Mucosa of descending colon (tissue), 3 donors: ENCODE measurements around the gene ADAM15. TPM values are rescaled to one million over a fixed set of nuclear protein-coding genes. Genes with fewer than 3 reads are reported as not detected.

Experiments
- ATAC-seq: fragments of 200-7000 bp; cut with Tn5 transposase; one replicate; pipeline ENCODE4 v1.9.1; 2020; ENCODE audit warnings: mild to moderate bottlenecking, moderate library complexity
- DNase-seq, 3 donors: peaks; one replicate each; pipeline ENCODE4 v3.0.0-alpha.2; 2020
- H3K36me3 ChIP-seq: fragments of 200-600 bp; one replicate; pipeline ENCODE4 v1.8.0; 2021; ENCODE audit warnings: low read depth, mild to moderate bottlenecking
- H3K4me1 ChIP-seq: fragments of 200-600 bp; one replicate; pipeline ENCODE4 v1.8.0; 2021; ENCODE audit warnings: low read depth, mild to moderate bottlenecking
- H3K4me3 ChIP-seq: fragments of 200-600 bp; one replicate; pipeline ENCODE4 v1.8.0; 2021; ENCODE audit warnings: mild to moderate bottlenecking
- H3K9me3 ChIP-seq: fragments of 200-600 bp; one replicate; pipeline ENCODE4 v1.8.0; 2021; ENCODE audit warnings: mild to moderate bottlenecking
- intact Hi-C, 2 donors: fragments of 100-400 bp; cut with DNase I in 1 of 2; cut with micrococcal nuclease in 1 of 2; formaldehyde crosslinking; loops; one replicate each; pipeline versions ENCODE4 v1.11.0 to v1.11.1; 2022; cut with DNase I, micrococcal nuclease
- long read RNA-seq, 2 donors: library from polyadenylated mRNA; unstranded; transcript quantifications; one replicate each; pipeline ENCODE4 v2.0.0, GENCODE V29; 2019 to 2021
- total RNA-seq, 3 donors: library from RNA; stranded (reverse); fragmentation: NEBNext Ultra II Directional in 2 of 3; extraction: Animal tissue kit (Norgen Biotek cat#: 25700) in 2 of 3; gene quantifications; one replicate each; pipeline versions ENCODE4 v1.2.1 to v1.2.4, GENCODE V29; 2021 to 2023
- TF ChIP-seq, protein P1 (sequence below): fragments of 200-600 bp; IDR thresholded peaks from one replicate; pipeline ENCODE4 v1.8.0; 2022; ENCODE audit warnings: antibody characterized with exemption, mild to moderate bottlenecking
- donor health status: DM: no; HTN: no; CAD: no; lungs with moderate emphysema.
- donor health status: DM: no; HTN: no; CAD: no.
- donor health status: DM: no; HTN: yes; CAD: no.

Gene ADAM15, protein sequence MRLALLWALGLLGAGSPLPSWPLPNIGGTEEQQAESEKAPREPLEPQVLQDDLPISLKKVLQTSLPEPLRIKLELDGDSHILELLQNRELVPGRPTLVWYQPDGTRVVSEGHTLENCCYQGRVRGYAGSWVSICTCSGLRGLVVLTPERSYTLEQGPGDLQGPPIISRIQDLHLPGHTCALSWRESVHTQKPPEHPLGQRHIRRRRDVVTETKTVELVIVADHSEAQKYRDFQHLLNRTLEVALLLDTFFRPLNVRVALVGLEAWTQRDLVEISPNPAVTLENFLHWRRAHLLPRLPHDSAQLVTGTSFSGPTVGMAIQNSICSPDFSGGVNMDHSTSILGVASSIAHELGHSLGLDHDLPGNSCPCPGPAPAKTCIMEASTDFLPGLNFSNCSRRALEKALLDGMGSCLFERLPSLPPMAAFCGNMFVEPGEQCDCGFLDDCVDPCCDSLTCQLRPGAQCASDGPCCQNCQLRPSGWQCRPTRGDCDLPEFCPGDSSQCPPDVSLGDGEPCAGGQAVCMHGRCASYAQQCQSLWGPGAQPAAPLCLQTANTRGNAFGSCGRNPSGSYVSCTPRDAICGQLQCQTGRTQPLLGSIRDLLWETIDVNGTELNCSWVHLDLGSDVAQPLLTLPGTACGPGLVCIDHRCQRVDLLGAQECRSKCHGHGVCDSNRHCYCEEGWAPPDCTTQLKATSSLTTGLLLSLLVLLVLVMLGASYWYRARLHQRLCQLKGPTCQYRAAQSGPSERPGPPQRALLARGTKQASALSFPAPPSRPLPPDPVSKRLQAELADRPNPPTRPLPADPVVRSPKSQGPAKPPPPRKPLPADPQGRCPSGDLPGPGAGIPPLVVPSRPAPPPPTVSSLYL
- total RNA-seq, result 100 to 1,000 TPM in 1 of 3 donors, 10 to 100 TPM in 2; 71.8 to 148 (median 79.7) TPM
- long read RNA-seq, donor 1, transcript ADAM15-209 (23 exons, 2,946 nt), result minor isoform, 7 of 68 reads
- long read RNA-seq, donor 1, transcript ADAM15-201 (21 exons, 2,799 nt), result major isoform, 23 of 68 reads
- long read RNA-seq, donor 1, partial matches to known transcripts, result 14 of 68 reads
- long read RNA-seq, donor 1, other reads (novel, unspliced or antisense), result 17 of 68 reads
- long read RNA-seq, donor 2, transcript ADAM15-203 (23 exons, 2,949 nt), result major isoform, 11 of 43 reads
- long read RNA-seq, donor 2, transcript ADAM15-201 (21 exons, 2,799 nt), result minor isoform, 5 of 43 reads
- long read RNA-seq, donor 2, transcript ADAM15-204 (22 exons, 2,874 nt), result minor isoform, 9 of 43 reads
- long read RNA-seq, donor 2, partial matches to known transcripts, result 5 of 43 reads
- long read RNA-seq, donor 2, other reads (novel, unspliced or antisense), result 5 of 43 reads

DNA sequence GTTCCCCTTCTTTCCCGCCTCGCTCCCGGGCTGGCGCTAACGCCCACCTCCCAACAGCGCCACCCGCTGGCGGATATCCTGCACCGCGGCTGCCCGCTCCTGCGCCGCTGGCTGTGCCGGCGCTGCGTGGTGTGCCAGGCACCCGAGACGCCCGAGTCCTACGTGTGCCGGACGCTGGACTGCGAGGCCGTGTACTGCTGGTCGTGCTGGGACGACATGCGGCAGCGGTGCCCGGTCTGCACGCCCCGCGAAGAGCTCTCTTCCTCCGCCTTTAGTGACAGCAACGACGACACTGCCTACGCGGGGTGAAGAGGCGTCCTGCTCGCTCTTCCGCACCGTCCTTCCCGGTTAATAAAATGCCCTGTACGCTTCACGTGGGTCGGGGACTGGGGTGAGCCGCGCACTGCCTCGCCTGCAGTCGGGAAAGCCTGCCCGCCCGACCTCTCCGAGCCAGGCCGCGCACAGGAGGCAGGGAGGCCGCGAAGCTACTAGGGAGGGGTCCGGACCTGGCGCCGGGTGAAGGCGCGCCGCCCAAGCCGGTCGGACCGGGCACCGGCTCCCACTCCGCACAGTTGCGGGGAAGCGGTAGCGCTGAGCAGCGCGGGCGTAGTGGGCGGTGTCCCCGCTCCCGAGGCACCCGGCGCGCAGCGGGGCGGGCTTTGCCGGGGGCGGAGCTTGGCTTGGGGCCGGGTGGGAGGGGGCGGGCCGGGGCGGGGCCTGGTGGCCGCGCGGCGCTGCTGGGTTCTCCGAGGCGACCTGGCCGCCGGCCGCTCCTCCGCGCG lies at the start of gene ADAM15:
Gene ADAM15 (plus strand): TSS at position 757 of the 782 bp plus-strand sequence. CDS start 71 bp downstream, outside the sequence.
- peaks cover 29% of the 10 kb centered on the region for H3K4me1 ChIP-seq
- ATAC-seq, result peak; percentile 89
- H3K9me3 ChIP-seq, result no peaks in the 10 kb centered on the region
- no peaks in the 10 kb centered on the region for H3K36me3 ChIP-seq
- intact Hi-C loops, result no loop called here
- TF ChIP-seq, protein P1, sequence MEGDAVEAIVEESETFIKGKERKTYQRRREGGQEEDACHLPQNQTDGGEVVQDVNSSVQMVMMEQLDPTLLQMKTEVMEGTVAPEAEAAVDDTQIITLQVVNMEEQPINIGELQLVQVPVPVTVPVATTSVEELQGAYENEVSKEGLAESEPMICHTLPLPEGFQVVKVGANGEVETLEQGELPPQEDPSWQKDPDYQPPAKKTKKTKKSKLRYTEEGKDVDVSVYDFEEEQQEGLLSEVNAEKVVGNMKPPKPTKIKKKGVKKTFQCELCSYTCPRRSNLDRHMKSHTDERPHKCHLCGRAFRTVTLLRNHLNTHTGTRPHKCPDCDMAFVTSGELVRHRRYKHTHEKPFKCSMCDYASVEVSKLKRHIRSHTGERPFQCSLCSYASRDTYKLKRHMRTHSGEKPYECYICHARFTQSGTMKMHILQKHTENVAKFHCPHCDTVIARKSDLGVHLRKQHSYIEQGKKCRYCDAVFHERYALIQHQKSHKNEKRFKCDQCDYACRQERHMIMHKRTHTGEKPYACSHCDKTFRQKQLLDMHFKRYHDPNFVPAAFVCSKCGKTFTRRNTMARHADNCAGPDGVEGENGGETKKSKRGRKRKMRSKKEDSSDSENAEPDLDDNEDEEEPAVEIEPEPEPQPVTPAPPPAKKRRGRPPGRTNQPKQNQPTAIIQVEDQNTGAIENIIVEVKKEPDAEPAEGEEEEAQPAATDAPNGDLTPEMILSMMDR, result peak; percentile 91
- DNase-seq, result peak; percentile 90 to 95 (median 90)
- H3K4me3 ChIP-seq, result peak within 1 kb of the TSS; percentile 34

DNA sequence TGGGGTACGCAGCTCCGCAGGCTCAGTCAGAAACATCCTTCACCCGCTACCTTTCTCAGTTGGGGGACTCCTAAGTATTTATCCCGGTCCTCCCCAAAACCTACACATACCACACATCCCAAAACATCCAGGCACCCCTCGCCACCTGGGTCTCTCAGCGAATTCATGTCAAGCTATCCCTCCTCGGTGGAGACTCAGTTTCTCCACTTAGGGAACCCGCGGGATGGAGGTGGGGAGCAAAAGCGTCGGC lies 49.8 kb upstream of the ADAM15 start:
- Histone ChIP-seq H3K9me3 (no peaks in the 10 kb centered on the region), H3K4me3 (peak overlapping the region; percentile 51), H3K36me3 (no peaks in the 10 kb centered on the region), H3K4me1 (peaks cover 41% of the 10 kb centered on the region)
- DNase-seq (no peak), ATAC-seq (no peak)
- intact Hi-C loops, result no loop called here
- TF ChIP-seq, protein P1, result no peak

DNA sequence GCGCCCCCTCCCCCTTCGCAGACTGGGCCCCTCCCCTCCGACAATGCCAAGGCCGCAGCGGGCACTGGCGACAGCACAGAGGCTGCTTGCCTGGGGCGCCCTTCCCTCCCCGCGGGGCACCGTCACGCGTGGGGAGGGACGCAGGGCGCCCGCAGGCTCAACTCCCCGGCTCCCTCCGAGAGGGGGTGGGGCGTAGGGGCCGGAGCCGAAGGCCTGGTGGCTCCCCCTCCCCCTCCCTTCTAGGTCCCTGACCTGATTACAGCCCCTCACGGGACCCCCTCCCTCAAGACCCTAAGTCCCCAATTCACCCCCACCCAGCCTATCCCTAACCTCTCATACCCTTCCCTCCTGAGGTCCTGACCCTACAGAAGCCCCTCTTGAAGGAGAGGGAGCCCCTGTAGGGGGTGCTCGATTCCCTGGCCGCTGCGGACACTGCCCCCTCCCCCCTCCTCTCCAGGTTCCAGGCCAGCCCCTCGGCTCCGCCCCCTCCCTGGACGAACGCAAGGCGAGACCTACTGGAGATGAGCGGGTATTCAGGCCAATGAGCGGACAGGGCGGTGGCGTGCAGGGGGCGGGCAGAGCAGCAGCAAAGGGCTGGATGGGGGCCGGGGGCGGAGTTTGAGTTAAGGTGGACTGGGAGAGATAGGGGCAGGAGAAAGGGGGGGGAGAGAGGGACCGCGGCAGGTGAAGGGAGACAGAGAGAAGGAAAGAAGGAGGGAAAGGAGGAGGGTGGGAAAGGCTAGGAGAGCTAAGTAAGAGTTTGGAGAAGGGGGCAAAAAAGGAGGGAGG lies 49.2 kb upstream of the ADAM15 start:
- Histone ChIP-seq H3K4me3 (peak overlapping the region; percentile 51), H3K4me1 (peaks cover 46% of the 10 kb centered on the region), H3K36me3 (no peaks in the 10 kb centered on the region), H3K9me3 (no peaks in the 10 kb centered on the region)
- intact Hi-C loops, result no loop called here
- peak; percentile 100 for DNase-seq
- TF ChIP-seq, protein P1, result peak; percentile 6
- ATAC-seq, result peak; percentile 75

DNA sequence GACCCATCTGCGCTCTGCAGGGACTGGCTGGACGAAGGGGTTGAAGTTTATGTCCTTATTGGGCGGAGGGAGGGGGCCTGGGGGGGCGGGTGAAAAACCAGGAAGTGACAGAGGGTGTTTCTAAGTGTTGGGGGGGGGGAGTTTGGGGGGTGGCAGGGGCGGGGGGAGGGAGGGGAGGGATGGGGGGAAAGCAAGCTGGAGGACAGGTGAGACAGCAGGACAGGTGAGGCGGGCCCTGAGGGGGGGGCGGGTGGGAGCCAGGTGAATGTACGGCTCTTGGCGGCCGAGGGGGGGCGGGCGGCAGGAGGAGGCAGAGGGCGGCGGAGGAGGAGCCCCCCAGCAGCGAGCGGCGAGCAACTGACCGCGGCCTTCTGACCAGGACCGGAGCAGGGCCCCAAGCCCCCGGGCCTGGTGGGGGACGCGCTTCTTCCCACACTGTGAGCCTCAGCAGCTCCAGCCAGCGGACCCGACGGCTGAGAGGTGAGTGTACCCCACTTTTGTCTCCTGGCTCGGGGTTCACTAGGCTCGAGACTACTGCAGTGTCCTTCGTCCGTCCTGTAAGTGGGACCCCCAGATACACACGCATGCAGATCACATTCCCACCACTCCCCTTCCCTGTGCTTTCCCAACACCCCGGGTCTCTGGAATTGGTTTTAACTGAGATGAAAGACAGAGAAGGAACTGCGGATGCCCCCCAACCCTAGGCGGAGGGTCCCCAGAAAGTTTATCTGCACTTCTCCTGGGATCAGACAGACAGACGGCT lies 48.5 kb upstream of the ADAM15 start, which contains the start of gene ZBTB7B:
Gene ZBTB7B (plus strand): TSS at position 339 of the 763 bp plus-strand sequence. CDS start 11,859 bp downstream, outside the sequence.
- ATAC-seq, result peak; percentile 5
- TF ChIP-seq, protein P1, result no peak
- peak; percentile 59 to 83 (median 78) for DNase-seq
- H3K9me3 ChIP-seq, result no peaks in the 10 kb centered on the region
- peak within 1 kb of the TSS; percentile 84 for H3K4me3 ChIP-seq
- intact Hi-C loops, result no loop called here
- H3K4me1 ChIP-seq, result peaks cover 54% of the 10 kb centered on the region
- H3K36me3 ChIP-seq, result no peaks in the 10 kb centered on the region
